HCT116 (cell line): ENCODE data around the gene YWHAG. TPM values are rescaled to one million over a fixed set of nuclear protein-coding genes. Genes with fewer than 3 reads are reported as not detected.

Experiments
- ATAC-seq: fragments of 200-7000 bp; cut with Tn5 transposase; 2 replicates; pipeline ENCODE4 v1.9.1; 2020; ENCODE audit warnings: mild to moderate bottlenecking, moderate library complexity
- BruUV-seq: library from RNA; stranded (reverse); fragments of 400-500 nt; replicated peaks from 2 replicates; lab custom pipeline; 2021; lab: Mats Ljungman, UMichigan
- CTCF ChIA-PET: fragments of 300-600 bp; sonication (Branson Sonifier 250); formaldehyde crosslinking; loops from one replicate; lab custom pipeline; 2021; ENCODE audit warnings: antibody characterized with exemption; lab: Charles Lee
- POLR2A ChIA-PET: fragments of 300-600, 350-600 bp; sonication (Branson Sonifier 250); formaldehyde crosslinking; loops from one replicate; lab custom pipeline; 2021; ENCODE audit warnings: antibody characterized with exemption; lab: Charles Lee
- RAD21 ChIA-PET, 2 experiments: fragments of 300-600 bp; sonication (Branson Sonifier 250); formaldehyde crosslinking; loops; one replicate each; lab custom pipeline; 2023; ENCODE audit warnings: low total read pairs in 2 of 2; ENCODE audit not compliant: uncharacterized antibody in 2 of 2, unreplicated experiment in 2 of 2, low non-redundant PET in 1 of 2; lab: Charles Lee
- DNase-seq: peaks from one replicate; pipeline ENCODE4 v3.0.0-alpha.2; 2010; ENCODE audit warnings: low read depth, low spot score
- H2AFZ ChIP-seq: fragments of 200-600 bp; shearing (Covaris generic), sonication (generic); 2 replicates; pipeline ENCODE4 v1.6.1; 2017; ENCODE audit warnings: low read depth, mixed run types, mixed read lengths, antibody characterized with exemption, low read length; ENCODE audit not compliant: poor library complexity, severe bottlenecking
- H3K27ac ChIP-seq: 2 replicates; pipeline ENCODE4 v1.5.1; 2012; ENCODE audit warnings: low read depth, low read length
- H3K27me3 ChIP-seq: fragments of 200-600 bp; sonication (generic); 2 replicates; pipeline ENCODE4 v1.6.1; 2016; ENCODE audit warnings: mixed run types, low read length, mixed read lengths; ENCODE audit not compliant: insufficient read depth
- H3K36me3 ChIP-seq, 2 experiments: fragments of 200-500 bp in 1 of 2; fragments of 200-600 bp in 1 of 2; sonication (Bioruptor generic) in 1 of 2; sonication (generic) in 1 of 2; 2 replicates each; pipeline versions ENCODE4 v1.5.1 to v1.6.1; 2014 to 2016; ENCODE audit warnings: low read length in 2 of 2, inconsistent platforms in 1 of 2, mixed read lengths in 1 of 2, mixed run types in 1 of 2; ENCODE audit not compliant: insufficient read depth in 2 of 2, control insufficient read depth in 1 of 2
- H3K4me1 ChIP-seq, 2 experiments: fragments of 200-600 bp in 1 of 2; sonication (generic) in 1 of 2; 2 replicates each; pipeline versions ENCODE4 v1.5.1 to v1.6.1; 2012 to 2017; ENCODE audit warnings: low read length in 2 of 2, inconsistent platforms in 1 of 2, mild to moderate bottlenecking in 1 of 2, mixed read lengths in 1 of 2, mixed run types in 1 of 2, moderate library complexity in 1 of 2; ENCODE audit not compliant: insufficient read depth in 2 of 2, control insufficient read depth in 1 of 2
- H3K4me2 ChIP-seq: fragments of 200-600 bp; sonication (generic); 2 replicates; pipeline ENCODE4 v1.6.1; 2017; ENCODE audit warnings: mixed run types, low read length, mixed read lengths
- H3K4me3 ChIP-seq, 2 experiments: fragments of 200-600 bp in 1 of 2; sonication (generic) in 1 of 2; replicated peaks in 1 of 2; 2 replicates each; pipeline ENCODE4 v1.5.1; 2011 to 2016; ENCODE audit warnings: low read length in 2 of 2, control low read depth in 1 of 2, low read depth in 1 of 2, mild to moderate bottlenecking in 1 of 2, mixed read lengths in 1 of 2, mixed run types in 1 of 2
- H3K79me2 ChIP-seq: fragments of 200-600 bp; sonication (generic); 2 replicates; pipeline ENCODE4 v1.6.1; 2017; ENCODE audit warnings: mild to moderate bottlenecking, mixed run types, low read length, moderate library complexity, mixed read lengths; ENCODE audit not compliant: insufficient read depth
- H3K9ac ChIP-seq: fragments of 200-600 bp; sonication (generic); 2 replicates; pipeline ENCODE4 v1.6.1; 2016; ENCODE audit warnings: low read length, mixed read lengths
- H3K9me2 ChIP-seq: fragments of 200-600 bp; sonication (generic), shearing (Covaris generic); 2 replicates; pipeline ENCODE4 v1.6.1; 2017; ENCODE audit warnings: mixed run types, mild to moderate bottlenecking, moderate library complexity; ENCODE audit not compliant: insufficient read depth
- H3K9me3 ChIP-seq, 2 experiments: fragments of 200-500 bp in 1 of 2; fragments of 200-600 bp in 1 of 2; sonication (Bioruptor generic) in 1 of 2; sonication (generic) in 1 of 2; 2 replicates each; pipeline ENCODE4 v1.6.1; 2014 to 2017; ENCODE audit warnings: low read length in 2 of 2, mixed read lengths in 2 of 2, inconsistent platforms in 1 of 2, low read depth in 1 of 2, mild to moderate bottlenecking in 1 of 2, mixed run types in 1 of 2, moderate library complexity in 1 of 2; ENCODE audit not compliant: control insufficient read depth in 1 of 2, insufficient read depth in 1 of 2
- H4K20me1 ChIP-seq: fragments of 200-600 bp; sonication (generic), shearing (Covaris generic); 2 replicates; pipeline ENCODE4 v1.6.1; 2017; ENCODE audit warnings: mixed run types, mild to moderate bottlenecking, moderate library complexity; ENCODE audit not compliant: insufficient read depth
- CEBPB ChIP-seq: IDR thresholded peaks from 2 replicates; pipeline ENCODE4 v1.6.1; 2012; ENCODE audit warnings: low read depth
- CTCF ChIP-seq, 3 experiments: fragments of 200-600 bp in 1 of 3; sonication (generic) in 1 of 3; IDR thresholded peaks in 2 of 3; conservative IDR thresholded peaks in 1 of 3; 2 replicates each; pipeline ENCODE4 v1.5.1; 2012 to 2017; ENCODE audit warnings: low read depth in 2 of 3, low read length in 2 of 3, antibody characterized with exemption in 1 of 3, borderline replicate concordance in 1 of 3, control low read depth in 1 of 3, mild to moderate bottlenecking in 1 of 3, mixed read lengths in 1 of 3, mixed run types in 1 of 3, moderate library complexity in 1 of 3; ENCODE audit not compliant: insufficient read depth in 1 of 3
- EZH2phosphoT487 ChIP-seq: fragments of 200-600 bp; IDR thresholded peaks from 2 replicates; pipeline ENCODE4 v1.6.1; 2018; ENCODE audit warnings: antibody characterized with exemption, borderline replicate concordance
- MAX ChIP-seq: IDR thresholded peaks from 2 replicates; pipeline ENCODE4 v1.6.1; 2012
- POLR2A ChIP-seq: IDR thresholded peaks from 2 replicates; pipeline ENCODE4 v1.7.0; 2011; ENCODE audit warnings: borderline replicate concordance; ENCODE audit not compliant: insufficient read depth, insufficient read length; ENCODE audit errors: extremely low read depth
- RAD21 ChIP-seq: IDR thresholded peaks from 2 replicates; pipeline ENCODE4 v1.6.1; 2012; ENCODE audit warnings: low read depth, mild to moderate bottlenecking
- SIN3A ChIP-seq: IDR thresholded peaks from 2 replicates; pipeline ENCODE4 v1.6.1; 2012; ENCODE audit warnings: low read depth
- SRF ChIP-seq: IDR thresholded peaks from 2 replicates; pipeline ENCODE4 v1.6.1; 2012; ENCODE audit warnings: low read depth
- TCF7L2 ChIP-seq: IDR thresholded peaks from 2 replicates; pipeline ENCODE4 v1.7.0; 2011; ENCODE audit warnings: borderline replicate concordance, inconsistent platforms; ENCODE audit not compliant: insufficient read depth, insufficient read length; ENCODE audit errors: extremely low read depth
- YY1 ChIP-seq: IDR thresholded peaks from 2 replicates; pipeline ENCODE4 v1.6.1; 2011; ENCODE audit warnings: low read length, low read depth, moderate library complexity, mild to moderate bottlenecking; ENCODE audit not compliant: insufficient replicate concordance; ENCODE audit errors: extremely low read depth
- intact Hi-C: fragments of 100-400 bp; cut with micrococcal nuclease; formaldehyde crosslinking; loops from 2 replicates; pipeline ENCODE4 v1.10.0; 2022
- total RNA-seq: library from RNA; stranded (reverse); gene quantifications from one replicate; pipeline ENCODE4 v1.2.1, GENCODE V29; 2021; ENCODE audit not compliant: unreplicated experiment
- TF ChIP-seq, protein P1 (sequence below): IDR thresholded peaks from 2 replicates; pipeline ENCODE4 v1.6.1; 2012

The YWHAG gene
- total RNA-seq, 1 experiment from 2014 or later = 170 TPM

- H3K9ac ChIP-seq = no peak overlapping the region
- RAD21 ChIA-PET = no interaction called here
- no peak overlapping the region for H2AFZ ChIP-seq
- no peak overlapping the region; the same call in 1 of the 2 replicates for H3K27ac ChIP-seq
- no TSS peak for BruUV-seq
- no peak overlapping the region for H3K4me2 ChIP-seq
- no peaks in the 10 kb centered on the region for H3K9me2 ChIP-seq
- peaks cover 0 to 13% of the 10 kb centered on the region in 2 experiments; a peak in 1 of 4 replicates for H3K4me1 ChIP-seq
- DNase-seq (no peak), ATAC-seq (no peak)
- peaks cover 100% of the 10 kb centered on the region for H3K79me2 ChIP-seq
- TF ChIP-seq MAX = no peak
- H3K9me3 ChIP-seq = no peaks in the 10 kb centered on the region
- intact Hi-C loops = no loop called here
- H4K20me1 ChIP-seq = peaks cover 30% of the 10 kb centered on the region; the same call in 1 of the 2 replicates
- CTCF ChIA-PET = no interaction called here
- no peaks in the 10 kb centered on the region for H3K27me3 ChIP-seq
- peaks cover 19 to 34% of the 10 kb centered on the region in 2 experiments; a peak in 3 of 4 replicates for H3K36me3 ChIP-seq
- POLR2A ChIA-PET = interaction anchor here (1.0 to 1.2 kb wide), 2 partner anchors 13 to 16 kb away, joined by 3 read pairs; no protein-coding TSS in a partner anchor
- no peak overlapping the region for H3K4me3 ChIP-seq
Observed at GRCh38 chr7:76333511-76334101, 25.2 kb downstream of the YWHAG start.

- intact Hi-C loops = no loop called here
- Histone ChIP-seq H3K9me3 (no peaks in the 10 kb centered on the region), H3K9ac (no peak overlapping the region), H3K27ac (no peak overlapping the region), H2AFZ (no peak overlapping the region), H3K27me3 (no peaks in the 10 kb centered on the region), H3K9me2 (no peaks in the 10 kb centered on the region), H3K4me1 (peaks cover 0 to 4% of the 10 kb centered on the region in 2 experiments; a peak in 1 of 4 replicates), H3K79me2 (peaks cover 100% of the 10 kb centered on the region), H4K20me1 (peaks cover 30% of the 10 kb centered on the region; the same call in 1 of the 2 replicates), H3K36me3 (peaks cover 24 to 42% of the 10 kb centered on the region in 2 experiments), H3K4me2 (no peak overlapping the region), H3K4me3 (no peak overlapping the region)
- ChIA-PET RAD21 (no interaction called here), POLR2A (no interaction called here), CTCF (no interaction called here)
- BruUV-seq = no TSS peak
- no peak for DNase-seq
- ATAC-seq = no peak
- TF ChIP-seq, protein P1, sequence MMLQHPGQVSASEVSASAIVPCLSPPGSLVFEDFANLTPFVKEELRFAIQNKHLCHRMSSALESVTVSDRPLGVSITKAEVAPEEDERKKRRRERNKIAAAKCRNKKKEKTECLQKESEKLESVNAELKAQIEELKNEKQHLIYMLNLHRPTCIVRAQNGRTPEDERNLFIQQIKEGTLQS = no peak
- no peak for TF ChIP-seq POLR2A
- TF ChIP-seq YY1 = no peak
- TF ChIP-seq RAD21 = no peak
- TF ChIP-seq CEBPB = no peak
- no peak for TF ChIP-seq CTCF (IDR thresholded peaks at IDR 0.05 in 2 of 3, conservative IDR thresholded peaks at IDR 0.05 in 1 of 3; ENCODE audit: borderline replicate concordance in 1 of 3, insufficient read depth in 1 of 3, low read depth in 2 of 3, low read length in 2 of 3)
- TF ChIP-seq SRF = no peak
- TF ChIP-seq EZH2phosphoT487 = no peak
- TF ChIP-seq MAX = no peak
- no peak for TF ChIP-seq SIN3A
- no peak for TF ChIP-seq TCF7L2
Observed at GRCh38 chr7:76332078-76332477, 26.7 kb downstream of the YWHAG start.
